Central memory CD8-positive, alpha-beta T cell (primary cell): ENCODE results near the gene CABYR.
A peak's percentile ranks its signal among the peaks of the same experiment; 100 is the strongest.

Experiments used
- ATAC-seq: fragments of 150-1000 bp; cut with Tn5 transposase; replicated peaks from 2 replicates; pipeline ENCODE4 v1.10.0; 2022; ENCODE audit warnings: mild to moderate bottlenecking, moderate FRiP score, moderate number of reproducible peaks; ENCODE audit not compliant: poor library complexity, severe bottlenecking; ENCODE audit errors: extremely low read depth
- DNase-seq, 2 donors: peaks; one replicate each; pipeline ENCODE4 v3.0.0; 2021; ENCODE audit warnings: low spot score in 2 of 2
- H3K27ac Mint-ChIP-seq: one replicate; pipeline ENCODE4 v1.8.0; 2022; ENCODE audit warnings: low read depth, mild to moderate bottlenecking, moderate library complexity, mixed read lengths
- H3K27me3 Mint-ChIP-seq: one replicate; pipeline ENCODE4 v1.8.0; 2022; ENCODE audit warnings: mixed read lengths
- H3K36me3 Mint-ChIP-seq: one replicate; pipeline ENCODE4 v1.8.0; 2022; ENCODE audit warnings: mild to moderate bottlenecking, moderate library complexity, mixed read lengths; ENCODE audit not compliant: insufficient read depth
- H3K4me1 Mint-ChIP-seq: one replicate; pipeline ENCODE4 v1.8.0; 2022; ENCODE audit warnings: mixed read lengths
- H3K4me3 Mint-ChIP-seq: one replicate; pipeline ENCODE4 v1.8.0; 2022; ENCODE audit warnings: mild to moderate bottlenecking, moderate library complexity, mixed read lengths
- H3K9me3 Mint-ChIP-seq: one replicate; pipeline ENCODE4 v1.8.0; 2022; ENCODE audit warnings: mixed read lengths

CABYR gene

DNA sequence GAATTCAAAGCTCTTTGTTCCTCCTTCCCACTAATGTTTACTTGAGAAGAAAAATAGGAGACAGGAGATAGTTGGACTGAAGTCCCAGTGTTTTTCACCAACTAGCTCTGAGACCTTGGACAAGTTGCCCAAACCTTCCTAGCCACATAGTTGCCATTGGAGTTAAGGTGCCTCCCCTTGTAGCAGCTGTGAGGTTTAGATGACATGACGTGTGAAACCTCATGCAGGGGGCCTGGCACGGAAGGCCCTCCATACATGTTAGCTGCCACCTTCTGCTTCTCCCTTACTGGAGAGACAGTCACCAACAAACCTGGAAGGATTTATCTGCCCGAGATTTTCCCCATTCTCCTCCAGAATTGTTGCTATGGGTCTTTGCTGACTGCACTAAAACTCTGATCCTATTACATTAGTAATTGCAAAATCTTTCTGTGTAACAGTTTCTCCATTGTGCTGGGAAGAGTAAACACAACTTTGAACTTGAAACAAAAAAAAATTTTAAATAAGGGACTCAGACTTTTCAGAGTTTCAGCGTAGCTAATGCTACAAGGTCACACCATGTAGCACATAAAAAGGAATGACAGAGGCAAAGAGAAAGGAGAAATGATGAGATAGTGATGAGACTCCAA, 23.8 kb upstream of the CABYR start:
- Mint-ChIP-seq H3K4me1 (peaks cover 38% of the 10 kb centered on the region), H3K9me3 (no peaks in the 10 kb centered on the region), H3K27ac (peak overlapping the region; percentile 80), H3K4me3 (no peak overlapping the region), H3K36me3 (peaks cover 45% of the 10 kb centered on the region), H3K27me3 (no peaks in the 10 kb centered on the region)
- ATAC-seq (no peak), DNase-seq (no peak)

DNA sequence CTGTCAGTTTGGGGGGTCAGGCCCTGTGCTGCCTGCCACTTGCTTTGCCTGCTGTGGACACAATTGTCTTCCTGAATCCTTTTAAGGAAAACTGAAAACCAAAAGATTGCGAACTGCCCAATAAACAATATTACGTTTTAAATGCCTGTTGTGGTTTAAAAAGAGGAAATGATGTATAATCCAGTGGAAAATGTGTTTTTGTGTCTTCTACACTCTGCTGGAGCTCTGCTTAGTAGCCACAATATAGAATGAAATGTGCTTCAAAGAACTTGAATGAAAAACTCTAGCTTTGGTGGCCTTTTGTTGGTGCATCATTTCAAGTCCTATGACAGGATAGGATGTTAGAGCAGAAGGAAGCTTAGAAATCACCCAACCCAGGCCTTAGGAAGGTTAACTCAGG, 23.2 kb upstream of the CABYR start:
- Mint-ChIP-seq H3K9me3 (no peaks in the 10 kb centered on the region), H3K27ac (peak overlapping the region; percentile 80), H3K36me3 (peaks cover 47% of the 10 kb centered on the region), H3K4me1 (peaks cover 38% of the 10 kb centered on the region), H3K4me3 (no peak overlapping the region), H3K27me3 (no peaks in the 10 kb centered on the region)
- ATAC-seq (no peak), DNase-seq (no peak)

DNA sequence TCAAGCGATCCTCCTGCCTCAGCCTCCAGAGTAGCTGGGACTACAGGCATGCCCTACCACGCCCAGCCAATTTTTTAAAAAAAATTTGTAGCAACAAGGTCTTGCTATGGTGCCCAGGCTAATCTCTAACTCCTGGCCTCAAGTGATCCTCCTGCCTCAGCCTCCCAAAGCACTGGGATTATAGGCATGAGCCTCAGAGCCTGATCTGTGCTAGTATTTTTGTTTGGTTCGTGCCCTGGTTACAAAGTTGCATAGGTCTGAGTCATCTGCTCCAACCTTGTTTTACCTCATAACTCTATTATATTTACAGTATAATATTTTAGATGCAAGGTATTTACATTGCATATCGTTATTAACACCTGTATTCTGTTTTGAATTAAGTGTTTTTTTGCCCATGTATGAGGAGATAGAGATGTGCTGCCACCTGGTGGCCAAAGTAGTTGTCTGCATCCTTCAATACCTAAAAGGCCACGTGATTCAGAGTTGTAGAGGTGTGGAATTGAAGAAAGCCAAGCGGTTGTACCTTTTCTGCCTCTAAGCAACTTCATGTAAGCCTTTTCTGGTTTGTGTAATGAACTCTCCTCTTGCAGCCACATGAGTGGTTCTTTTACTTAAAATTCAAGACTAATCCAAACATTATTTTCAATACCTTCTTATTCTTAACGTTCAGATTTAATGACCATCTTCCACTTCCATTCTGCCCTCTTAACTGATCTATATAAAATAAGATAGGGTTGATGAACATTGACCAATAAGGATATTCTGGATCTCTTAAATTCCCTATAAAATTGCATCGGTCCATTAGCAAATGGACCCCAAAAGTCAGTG, 19.9 kb upstream of the CABYR start:
- H3K36me3 Mint-ChIP-seq, result peaks cover 66% of the 10 kb centered on the region
- no peaks in the 10 kb centered on the region for H3K27me3 Mint-ChIP-seq
- H3K4me1 Mint-ChIP-seq, result peaks cover 22% of the 10 kb centered on the region
- H3K4me3 Mint-ChIP-seq, result no peak overlapping the region
- peak; percentile 63 to 64 for DNase-seq
- H3K9me3 Mint-ChIP-seq, result no peaks in the 10 kb centered on the region
- peak; percentile 70 for ATAC-seq
- H3K27ac Mint-ChIP-seq, result no peak overlapping the region

DNA sequence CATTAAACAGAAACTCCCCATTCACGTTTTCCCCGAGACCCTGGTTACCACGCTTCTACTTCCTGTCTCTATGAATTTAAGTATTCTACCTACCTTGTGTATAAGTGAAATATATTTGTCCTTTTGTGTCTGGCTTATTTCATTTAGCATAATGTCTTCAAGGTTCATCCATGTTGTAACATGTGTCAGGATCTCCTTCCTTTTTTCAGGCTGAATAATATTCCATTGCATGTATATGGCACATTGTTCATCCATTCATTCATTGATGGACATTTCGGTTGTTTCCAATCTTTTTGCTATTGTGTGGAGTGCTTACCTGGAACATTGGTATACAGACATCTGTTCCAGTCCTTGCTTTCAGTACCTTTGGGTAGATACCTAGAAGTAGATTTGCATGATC, 18.2 kb upstream of the CABYR start:
- Mint-ChIP-seq H3K27ac (no peak overlapping the region), H3K27me3 (no peaks in the 10 kb centered on the region), H3K4me1 (peaks cover 5% of the 10 kb centered on the region), H3K4me3 (no peak overlapping the region), H3K9me3 (no peaks in the 10 kb centered on the region), H3K36me3 (peaks cover 63% of the 10 kb centered on the region)
- DNase-seq (no peak), ATAC-seq (no peak)

DNA sequence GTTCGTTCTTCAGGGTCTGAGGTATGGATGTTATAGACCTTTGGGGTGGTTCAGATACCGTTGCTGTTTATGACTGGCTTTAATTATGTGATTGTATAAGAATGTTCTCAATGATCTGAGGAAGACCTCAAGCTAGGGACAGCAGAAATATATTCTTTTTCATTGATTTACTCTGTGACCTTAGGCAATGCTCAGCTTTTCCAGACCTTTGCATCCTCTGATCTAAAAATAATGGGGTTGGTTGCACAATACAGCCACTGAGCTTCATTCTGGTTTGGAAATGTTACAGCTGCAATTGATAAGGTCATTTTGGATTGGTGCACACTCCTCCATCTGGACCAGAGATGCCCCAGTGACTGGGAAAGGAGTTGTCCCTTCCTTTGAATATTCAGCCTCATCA, 17.2 kb upstream of the CABYR start:
- Mint-ChIP-seq H3K4me3 (no peak overlapping the region), H3K27ac (no peak overlapping the region), H3K36me3 (peaks cover 61% of the 10 kb centered on the region), H3K4me1 (peaks cover 5% of the 10 kb centered on the region), H3K27me3 (no peaks in the 10 kb centered on the region), H3K9me3 (no peaks in the 10 kb centered on the region)
- DNase-seq (no peak), ATAC-seq (no peak)

DNA sequence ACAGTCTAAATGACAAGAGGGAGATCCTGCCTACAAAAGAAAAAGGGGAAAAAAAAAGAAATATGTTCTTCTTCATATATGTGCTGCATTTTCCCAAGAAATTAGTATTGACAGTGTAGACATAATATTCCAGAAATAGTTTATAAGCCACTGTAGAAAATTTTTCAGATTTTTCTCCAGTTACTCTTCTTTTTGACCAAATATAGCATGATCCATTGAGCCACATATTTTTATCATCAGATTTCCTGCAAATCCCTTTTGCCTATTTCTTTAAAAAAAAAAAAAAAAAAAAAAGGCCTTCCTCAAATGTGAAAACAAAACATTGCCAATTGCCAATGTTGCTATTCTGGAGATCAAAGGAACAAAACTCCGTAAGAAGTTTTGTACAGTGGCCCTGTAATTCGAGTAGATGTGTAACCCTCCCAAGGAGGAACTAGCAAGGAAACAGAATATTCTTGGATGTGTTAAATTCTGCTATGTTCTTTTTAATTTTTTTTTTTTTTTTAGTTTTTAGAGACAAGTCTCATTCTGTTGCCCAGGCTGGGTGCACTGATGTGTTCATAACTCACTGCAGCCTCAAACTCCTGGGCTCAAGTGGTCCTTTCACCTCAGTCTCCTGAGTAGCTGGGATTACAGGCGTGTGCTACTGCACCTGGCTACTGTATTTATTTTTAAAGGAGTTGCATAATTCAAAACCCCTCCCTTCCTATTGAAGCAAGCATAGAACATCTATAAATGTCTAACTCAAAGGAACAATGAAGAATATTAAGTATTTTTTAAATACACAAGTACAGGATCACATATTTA, 12.5 kb upstream of the CABYR start:
- DNase-seq (no peak), ATAC-seq (no peak)
- Mint-ChIP-seq H3K27me3 (no peaks in the 10 kb centered on the region), H3K9me3 (no peaks in the 10 kb centered on the region), H3K36me3 (peaks cover 73% of the 10 kb centered on the region), H3K4me3 (no peak overlapping the region), H3K4me1 (peaks cover 11% of the 10 kb centered on the region), H3K27ac (no peak overlapping the region)

DNA sequence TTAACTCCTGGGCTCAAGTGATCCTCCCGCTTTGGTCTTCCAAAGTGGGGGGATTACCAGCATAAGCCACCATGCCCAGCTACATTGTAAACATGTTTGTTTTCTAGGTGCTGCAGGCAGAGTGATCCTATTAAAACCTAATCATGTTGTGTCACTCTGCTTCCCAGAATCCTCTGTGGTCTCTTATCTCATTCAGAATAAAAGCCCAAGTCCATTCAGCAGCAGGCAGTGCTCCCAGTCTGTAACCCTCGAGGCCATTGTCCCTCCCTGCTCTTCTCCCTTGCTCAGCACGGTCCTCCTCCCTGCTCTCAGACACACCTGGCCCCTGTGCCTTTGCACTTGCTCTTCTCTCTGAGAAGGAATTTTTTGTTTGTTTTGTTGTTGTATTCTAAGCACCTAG, 11.1 kb upstream of the CABYR start:
- ATAC-seq (no peak), DNase-seq (no peak)
- H3K36me3 Mint-ChIP-seq, result peaks cover 77% of the 10 kb centered on the region
- no peaks in the 10 kb centered on the region for H3K9me3 Mint-ChIP-seq
- H3K27ac Mint-ChIP-seq, result peak overlapping the region; percentile 68
- H3K4me3 Mint-ChIP-seq, result no peak overlapping the region
- H3K4me1 Mint-ChIP-seq, result peaks cover 8% of the 10 kb centered on the region
- H3K27me3 Mint-ChIP-seq, result no peaks in the 10 kb centered on the region

DNA sequence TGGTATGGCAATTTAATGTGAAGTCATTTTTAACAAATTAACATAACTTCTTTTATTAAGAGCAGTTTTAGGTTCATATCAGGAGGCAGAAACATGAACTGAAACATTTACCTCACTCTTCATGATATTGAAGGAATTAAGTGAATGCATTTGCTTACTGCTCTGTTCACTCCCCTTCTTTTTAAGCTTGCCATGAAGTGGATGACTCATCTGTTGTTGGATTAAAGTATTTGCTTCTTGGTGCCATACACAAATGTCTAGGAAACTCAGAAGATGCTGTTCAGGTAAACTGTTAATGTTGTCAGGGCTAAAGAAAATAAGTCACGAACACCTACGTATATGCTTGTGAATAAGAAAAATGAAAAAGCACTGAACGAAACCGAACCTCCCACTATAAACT, 10.2 kb upstream of the CABYR start:
- Mint-ChIP-seq H3K4me3 (no peak overlapping the region), H3K4me1 (peaks cover 5% of the 10 kb centered on the region), H3K27ac (no peak overlapping the region), H3K36me3 (peaks cover 77% of the 10 kb centered on the region), H3K9me3 (no peaks in the 10 kb centered on the region), H3K27me3 (no peaks in the 10 kb centered on the region)
- ATAC-seq, result no peak
- no peak for DNase-seq

DNA sequence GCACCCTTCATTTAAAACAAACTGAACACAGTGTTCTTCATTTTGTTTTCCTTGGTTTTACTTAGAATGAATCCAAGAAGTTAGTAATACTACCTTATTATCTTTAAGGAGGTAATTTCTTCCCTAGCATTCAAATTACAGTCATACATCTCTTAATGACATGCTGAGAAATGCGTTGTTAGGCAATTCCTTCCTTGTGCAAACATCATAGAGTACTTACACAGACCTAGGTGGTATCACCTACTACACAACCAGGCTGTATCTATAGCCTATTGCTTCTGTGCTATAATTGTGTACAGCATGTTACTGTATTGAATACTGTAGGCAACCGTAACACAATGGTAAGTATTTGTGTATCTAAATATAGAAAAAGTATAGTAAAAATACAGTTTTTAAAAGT, 8.4 kb upstream of the CABYR start:
- H3K27me3 Mint-ChIP-seq, result no peaks in the 10 kb centered on the region
- H3K4me1 Mint-ChIP-seq, result peaks cover 5% of the 10 kb centered on the region
- DNase-seq, result no peak
- no peak overlapping the region for H3K4me3 Mint-ChIP-seq
- no peak overlapping the region for H3K27ac Mint-ChIP-seq
- no peak for ATAC-seq
- peaks cover 76% of the 10 kb centered on the region for H3K36me3 Mint-ChIP-seq
- H3K9me3 Mint-ChIP-seq, result no peaks in the 10 kb centered on the region

DNA sequence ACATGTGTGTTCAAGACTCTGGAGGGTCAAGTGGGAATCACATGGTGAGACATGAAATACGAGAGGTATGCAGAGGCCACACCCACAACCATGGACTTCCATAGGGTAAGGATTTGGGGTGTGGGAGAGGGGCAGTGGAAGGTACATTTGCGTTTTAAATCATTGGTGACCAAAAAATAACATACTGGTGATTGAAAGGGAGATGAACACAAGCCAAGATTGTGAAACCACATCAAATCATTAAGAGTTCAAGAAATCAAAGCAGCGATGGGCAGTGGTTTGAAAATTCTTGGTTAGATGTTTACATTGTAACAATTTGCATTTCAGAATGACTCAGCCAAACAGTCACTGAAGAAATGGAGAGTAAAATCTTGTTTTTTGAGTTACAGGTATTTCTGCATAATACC, 1.9 kb upstream of the CABYR start:
- Mint-ChIP-seq H3K9me3 (no peaks in the 10 kb centered on the region), H3K4me1 (peaks cover 27% of the 10 kb centered on the region), H3K4me3 (peak overlapping the region; percentile 42), H3K36me3 (peaks cover 35% of the 10 kb centered on the region), H3K27ac (peak overlapping the region; percentile 75), H3K27me3 (peaks cover 12% of the 10 kb centered on the region)
- DNase-seq, result no peak
- no peak for ATAC-seq

DNA sequence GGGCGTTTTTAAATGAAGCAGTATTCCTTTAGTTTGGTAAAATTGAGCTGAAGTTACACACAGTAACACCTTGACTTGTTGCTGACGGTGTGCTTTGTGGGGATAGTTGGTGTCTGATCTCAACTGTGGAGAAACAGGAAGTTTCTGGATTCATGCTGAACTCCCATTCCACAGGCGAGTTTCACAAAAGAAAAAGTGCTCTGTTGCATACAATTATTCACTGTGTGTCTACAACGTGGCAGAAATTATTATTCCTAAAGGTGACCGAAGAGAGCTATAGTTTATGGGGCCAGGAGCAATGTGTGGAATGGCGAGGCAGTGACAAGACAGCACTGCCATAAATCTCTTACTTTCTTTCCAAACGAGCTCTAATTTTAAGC, 463 bp upstream of the CABYR start:
- Mint-ChIP-seq H3K9me3 (no peaks in the 10 kb centered on the region), H3K4me1 (peaks cover 27% of the 10 kb centered on the region), H3K36me3 (peaks cover 24% of the 10 kb centered on the region), H3K27ac (peak overlapping the region; percentile 93), H3K4me3 (peak overlapping the region; percentile 88), H3K27me3 (peaks cover 12% of the 10 kb centered on the region)
- no peak for DNase-seq
- peak; percentile 7 for ATAC-seq

DNA sequence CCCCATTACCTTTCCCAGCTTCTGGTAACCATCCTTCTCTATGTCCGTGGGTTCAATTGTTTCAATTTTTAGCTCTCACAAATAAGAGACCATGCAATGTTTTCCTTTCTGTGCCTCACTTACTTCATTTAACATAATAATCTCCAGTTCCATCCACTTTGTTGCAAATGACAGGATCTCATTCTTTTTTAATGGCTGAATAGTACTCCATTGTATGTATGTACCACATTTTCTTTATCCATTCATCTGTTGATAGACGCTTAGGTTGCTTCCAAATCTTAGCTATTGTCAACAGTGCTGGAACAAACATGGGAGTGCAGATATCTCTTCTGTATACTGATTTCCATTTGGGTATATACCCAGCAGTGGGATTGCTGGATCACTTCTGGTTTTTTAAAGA, 1.8 kb downstream of the CABYR start:
- peak overlapping the region; percentile 8 for H3K4me3 Mint-ChIP-seq
- H3K27ac Mint-ChIP-seq, result no peak overlapping the region
- H3K27me3 Mint-ChIP-seq, result peaks cover 33% of the 10 kb centered on the region
- DNase-seq, result no peak
- H3K9me3 Mint-ChIP-seq, result no peaks in the 10 kb centered on the region
- H3K4me1 Mint-ChIP-seq, result peaks cover 27% of the 10 kb centered on the region
- H3K36me3 Mint-ChIP-seq, result peaks cover 11% of the 10 kb centered on the region
- no peak for ATAC-seq
